ENCODE data around the gene CLCC1. TPM values are rescaled to one million over a fixed set of nuclear protein-coding genes. Genes with fewer than 3 reads are reported as not detected.

The CLCC1 gene
- total RNA-seq, 1 donor, result 32.6 TPM

DNA sequence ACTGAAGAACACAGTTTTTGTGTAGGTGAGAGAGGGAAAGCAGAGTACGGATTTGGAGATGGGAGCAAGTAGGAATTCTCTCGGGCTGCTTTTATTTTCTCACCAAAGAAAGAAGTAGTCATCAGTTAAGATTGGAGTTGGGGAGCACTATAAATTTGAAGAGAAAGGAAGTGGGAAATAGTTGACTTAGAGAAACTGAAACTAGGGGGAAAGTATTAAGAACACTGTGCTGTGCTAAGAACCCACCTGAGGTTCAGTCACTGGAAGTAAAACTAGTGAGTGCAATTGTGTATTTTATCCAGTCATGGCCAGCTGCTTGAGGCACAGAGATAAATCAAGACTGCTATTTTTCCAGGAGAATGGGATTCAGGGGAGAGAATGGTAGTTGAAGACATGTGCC lies 37.4 kb downstream of the CLCC1 start:
- Histone ChIP-seq H2AFZ (ENCODE audit: low read length) (no peak overlapping the region), H3K4me1 (ENCODE audit: insufficient read depth, low read length) (no peaks in the 10 kb centered on the region), H3K79me2 (ENCODE audit: insufficient read depth, low read length) (no peaks in the 10 kb centered on the region)

DNA sequence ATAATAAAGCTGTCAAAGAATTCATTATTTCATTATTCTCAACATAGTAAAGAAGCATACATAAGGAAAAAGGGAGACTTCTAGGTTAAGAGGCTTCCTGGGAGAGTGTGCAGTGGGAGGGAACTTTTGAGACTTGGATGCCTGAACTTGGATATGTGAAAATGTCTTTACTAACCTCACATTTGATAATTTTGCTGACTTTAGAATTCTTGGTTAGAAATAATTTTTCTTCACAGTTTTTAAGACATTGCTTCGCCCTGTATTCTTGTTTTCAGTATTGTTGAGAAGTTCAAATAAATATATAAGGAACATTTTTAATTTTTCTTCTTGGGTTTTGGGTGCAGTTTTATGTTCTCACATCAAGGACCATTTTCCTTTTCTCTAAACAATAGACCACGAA lies 46.5 kb downstream of the CLCC1 start:
- Histone ChIP-seq H3K27me3 (ENCODE audit: insufficient read depth, low read length) (no peaks in the 10 kb centered on the region), H3K27ac (ENCODE audit: low read depth, low read length) (no peak overlapping the region), H4K20me1 (ENCODE audit: insufficient read depth, low read length) (no peaks in the 10 kb centered on the region), H2AFZ (ENCODE audit: low read length) (no peak overlapping the region), H3K4me3 (ENCODE audit: insufficient read depth, low read length) (no peak overlapping the region), H3K79me2 (ENCODE audit: insufficient read depth, low read length) (no peaks in the 10 kb centered on the region), H3K4me1 (ENCODE audit: insufficient read depth, low read length) (no peaks in the 10 kb centered on the region), H3K4me2 (ENCODE audit: insufficient read depth, low read length) (no peak overlapping the region), H3K36me3 (ENCODE audit: insufficient read depth, low read length) (peaks cover 14% of the 10 kb centered on the region), H3K9me3 (ENCODE audit: low read depth, low read length) (no peaks in the 10 kb centered on the region)
- TF ChIP-seq, protein P1, sequence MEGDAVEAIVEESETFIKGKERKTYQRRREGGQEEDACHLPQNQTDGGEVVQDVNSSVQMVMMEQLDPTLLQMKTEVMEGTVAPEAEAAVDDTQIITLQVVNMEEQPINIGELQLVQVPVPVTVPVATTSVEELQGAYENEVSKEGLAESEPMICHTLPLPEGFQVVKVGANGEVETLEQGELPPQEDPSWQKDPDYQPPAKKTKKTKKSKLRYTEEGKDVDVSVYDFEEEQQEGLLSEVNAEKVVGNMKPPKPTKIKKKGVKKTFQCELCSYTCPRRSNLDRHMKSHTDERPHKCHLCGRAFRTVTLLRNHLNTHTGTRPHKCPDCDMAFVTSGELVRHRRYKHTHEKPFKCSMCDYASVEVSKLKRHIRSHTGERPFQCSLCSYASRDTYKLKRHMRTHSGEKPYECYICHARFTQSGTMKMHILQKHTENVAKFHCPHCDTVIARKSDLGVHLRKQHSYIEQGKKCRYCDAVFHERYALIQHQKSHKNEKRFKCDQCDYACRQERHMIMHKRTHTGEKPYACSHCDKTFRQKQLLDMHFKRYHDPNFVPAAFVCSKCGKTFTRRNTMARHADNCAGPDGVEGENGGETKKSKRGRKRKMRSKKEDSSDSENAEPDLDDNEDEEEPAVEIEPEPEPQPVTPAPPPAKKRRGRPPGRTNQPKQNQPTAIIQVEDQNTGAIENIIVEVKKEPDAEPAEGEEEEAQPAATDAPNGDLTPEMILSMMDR (IDR thresholded peaks at IDR 0.05; ENCODE audit: extremely low read depth, low read depth, low read length), result no peak
- no peak for DNase-seq (ENCODE audit: insufficient read length, low spot score, missing footprints)

More for the DNA sequence above, 37.4 kb downstream of the CLCC1 start:
- TF ChIP-seq, protein P1 (IDR thresholded peaks at IDR 0.05; ENCODE audit: extremely low read depth, low read depth, low read length), result no peak
- Histone ChIP-seq H3K9me3 (ENCODE audit: low read depth, low read length) (no peaks in the 10 kb centered on the region), H3K4me2 (ENCODE audit: insufficient read depth, low read length) (no peak overlapping the region), H4K20me1 (ENCODE audit: insufficient read depth, low read length) (no peaks in the 10 kb centered on the region), H3K36me3 (ENCODE audit: insufficient read depth, low read length) (peaks cover 60% of the 10 kb centered on the region), H3K4me3 (ENCODE audit: insufficient read depth, low read length) (no peak overlapping the region), H3K27ac (ENCODE audit: low read depth, low read length) (no peak overlapping the region), H3K27me3 (ENCODE audit: insufficient read depth, low read length) (no peaks in the 10 kb centered on the region)
- no peak for DNase-seq (ENCODE audit: insufficient read length, low spot score, missing footprints)

Small RNAs within 50 kb of the gene (small RNA-seq; reads per million reads assigned to genes)
- not detected for gene BX679664.2

Other genes starting within 250 kb of the CLCC1 start
- 63.1 and 68.4 TPM in 2 replicates for gene STXBP3, start 216.8 kb downstream of the CLCC1 start, total RNA-seq
- gene AKNAD1, start 106.4 kb downstream of the CLCC1 start, total RNA-seq, result not detected in 2 replicates
- 21.4 and 21.8 TPM in 2 replicates for gene GPSM2, start 86.5 kb downstream of the CLCC1 start, total RNA-seq
- gene WDR47, start 78.6 kb upstream of the CLCC1 start, total RNA-seq, result 19.7 and 20.6 TPM in 2 replicates
- 61.0 and 84.7 TPM in 2 replicates for gene TAF13, start 112.5 kb upstream of the CLCC1 start, total RNA-seq
- 24.6 and 30.1 TPM in 2 replicates for gene TMEM167B, start 127.3 kb upstream of the CLCC1 start, total RNA-seq
- gene ELAPOR1, start 150.6 kb upstream of the CLCC1 start, total RNA-seq, result 0.36 and 0.59 TPM in 2 replicates

All from osteoblast (primary cell).